ENCODE results near the gene PITPNC1. TPM values are rescaled to one million over a fixed set of nuclear protein-coding genes. Genes with fewer than 3 reads are reported as not detected.

The PITPNC1 gene
- total RNA-seq, 1 experiment from 2014 or later, result 20.8 TPM

DNA sequence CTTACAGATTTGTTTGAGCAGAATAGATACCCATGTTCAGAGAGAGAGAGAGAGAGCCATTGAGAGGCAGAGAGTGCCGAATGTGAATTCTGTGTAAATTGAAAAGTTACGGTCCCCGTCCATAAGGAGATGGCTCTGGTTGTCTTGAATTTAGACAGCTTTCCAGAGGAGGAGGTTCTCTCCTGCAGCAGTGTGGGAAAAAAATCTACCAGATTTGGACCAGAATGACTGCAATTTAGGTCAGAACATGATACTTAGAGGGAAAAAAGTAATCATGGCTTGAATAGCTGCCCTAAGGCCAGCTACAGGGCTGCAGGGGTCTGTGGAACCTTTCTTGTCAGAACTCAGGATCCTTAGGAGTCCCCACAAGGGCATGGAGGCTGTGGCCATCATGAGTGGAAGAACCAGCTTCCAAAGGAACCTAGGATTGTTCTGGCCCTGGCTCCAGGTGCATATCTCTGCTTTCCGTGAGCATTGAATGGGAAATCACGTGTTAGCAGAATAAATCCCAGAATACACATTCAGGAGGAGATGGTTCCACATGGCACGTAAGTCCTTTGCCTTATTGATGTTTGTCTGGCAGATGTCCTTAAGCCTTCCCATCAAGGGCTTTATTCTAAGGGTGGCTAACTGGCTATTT is 13.0 kb downstream of the PITPNC1 start:
- ATAC-seq (peak; percentile 71), DNase-seq (ENCODE audit: low read depth, low spot score) (peak; percentile 65)
- H3K9me3 ChIP-seq (ENCODE audit: control insufficient read depth, insufficient read depth, low read depth, low read length), result no peaks in the 10 kb centered on the region
- peak overlapping the region; percentile 85 for H3K27ac ChIP-seq (ENCODE audit: low read length)
- ChIA-PET POLR2A (interaction anchor here (0.7 kb wide), 1 partner anchor 12 kb away, joined by 3 read pairs; no protein-coding TSS in a partner anchor), CTCF (interaction anchor here (0.9 kb wide), 1 partner anchor 85 kb away, joined by 4 read pairs; no protein-coding TSS in a partner anchor)
- peak overlapping the region; percentile 1 to 29; a peak in 3 of 4 replicates for H3K4me3 ChIP-seq (ENCODE audit: low read depth in 2 of 2, low read length in 2 of 2)
- intact Hi-C loops (cut with micrococcal nuclease; ENCODE audit: unreplicated experiment), result no loop called here
- H3K4me1 ChIP-seq (ENCODE audit: control insufficient read depth, insufficient read depth, low read length), result peaks cover 41% of the 10 kb centered on the region
- H3K36me3 ChIP-seq (ENCODE audit: control insufficient read depth, insufficient read depth, low read length), result no peaks in the 10 kb centered on the region
- no TSS peak for BruUV-seq (replicated peaks)
- TF ChIP-seq SIN3A (IDR thresholded peaks at IDR 0.05; ENCODE audit: borderline replicate concordance, insufficient read depth, low read depth, low read length), result no peak
- TF ChIP-seq POLR2AphosphoS5 (IDR thresholded peaks at IDR 0.05; ENCODE audit: low read depth, low read length), result no peak
- no peak for TF ChIP-seq TCF7L2 (IDR thresholded peaks at IDR 0.05; ENCODE audit: low read depth, low read length)
- TF ChIP-seq, protein P1, sequence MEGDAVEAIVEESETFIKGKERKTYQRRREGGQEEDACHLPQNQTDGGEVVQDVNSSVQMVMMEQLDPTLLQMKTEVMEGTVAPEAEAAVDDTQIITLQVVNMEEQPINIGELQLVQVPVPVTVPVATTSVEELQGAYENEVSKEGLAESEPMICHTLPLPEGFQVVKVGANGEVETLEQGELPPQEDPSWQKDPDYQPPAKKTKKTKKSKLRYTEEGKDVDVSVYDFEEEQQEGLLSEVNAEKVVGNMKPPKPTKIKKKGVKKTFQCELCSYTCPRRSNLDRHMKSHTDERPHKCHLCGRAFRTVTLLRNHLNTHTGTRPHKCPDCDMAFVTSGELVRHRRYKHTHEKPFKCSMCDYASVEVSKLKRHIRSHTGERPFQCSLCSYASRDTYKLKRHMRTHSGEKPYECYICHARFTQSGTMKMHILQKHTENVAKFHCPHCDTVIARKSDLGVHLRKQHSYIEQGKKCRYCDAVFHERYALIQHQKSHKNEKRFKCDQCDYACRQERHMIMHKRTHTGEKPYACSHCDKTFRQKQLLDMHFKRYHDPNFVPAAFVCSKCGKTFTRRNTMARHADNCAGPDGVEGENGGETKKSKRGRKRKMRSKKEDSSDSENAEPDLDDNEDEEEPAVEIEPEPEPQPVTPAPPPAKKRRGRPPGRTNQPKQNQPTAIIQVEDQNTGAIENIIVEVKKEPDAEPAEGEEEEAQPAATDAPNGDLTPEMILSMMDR (IDR thresholded peaks at IDR 0.05), result no peak
- TF ChIP-seq, protein P2, sequence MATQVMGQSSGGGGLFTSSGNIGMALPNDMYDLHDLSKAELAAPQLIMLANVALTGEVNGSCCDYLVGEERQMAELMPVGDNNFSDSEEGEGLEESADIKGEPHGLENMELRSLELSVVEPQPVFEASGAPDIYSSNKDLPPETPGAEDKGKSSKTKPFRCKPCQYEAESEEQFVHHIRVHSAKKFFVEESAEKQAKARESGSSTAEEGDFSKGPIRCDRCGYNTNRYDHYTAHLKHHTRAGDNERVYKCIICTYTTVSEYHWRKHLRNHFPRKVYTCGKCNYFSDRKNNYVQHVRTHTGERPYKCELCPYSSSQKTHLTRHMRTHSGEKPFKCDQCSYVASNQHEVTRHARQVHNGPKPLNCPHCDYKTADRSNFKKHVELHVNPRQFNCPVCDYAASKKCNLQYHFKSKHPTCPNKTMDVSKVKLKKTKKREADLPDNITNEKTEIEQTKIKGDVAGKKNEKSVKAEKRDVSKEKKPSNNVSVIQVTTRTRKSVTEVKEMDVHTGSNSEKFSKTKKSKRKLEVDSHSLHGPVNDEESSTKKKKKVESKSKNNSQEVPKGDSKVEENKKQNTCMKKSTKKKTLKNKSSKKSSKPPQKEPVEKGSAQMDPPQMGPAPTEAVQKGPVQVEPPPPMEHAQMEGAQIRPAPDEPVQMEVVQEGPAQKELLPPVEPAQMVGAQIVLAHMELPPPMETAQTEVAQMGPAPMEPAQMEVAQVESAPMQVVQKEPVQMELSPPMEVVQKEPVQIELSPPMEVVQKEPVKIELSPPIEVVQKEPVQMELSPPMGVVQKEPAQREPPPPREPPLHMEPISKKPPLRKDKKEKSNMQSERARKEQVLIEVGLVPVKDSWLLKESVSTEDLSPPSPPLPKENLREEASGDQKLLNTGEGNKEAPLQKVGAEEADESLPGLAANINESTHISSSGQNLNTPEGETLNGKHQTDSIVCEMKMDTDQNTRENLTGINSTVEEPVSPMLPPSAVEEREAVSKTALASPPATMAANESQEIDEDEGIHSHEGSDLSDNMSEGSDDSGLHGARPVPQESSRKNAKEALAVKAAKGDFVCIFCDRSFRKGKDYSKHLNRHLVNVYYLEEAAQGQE (IDR thresholded peaks at IDR 0.05; ENCODE audit: insufficient read depth in 1 of 2, low read depth in 2 of 2, low read length in 1 of 2), result no peak
- in situ Hi-C loops (cut with HindIII; ENCODE audit: low pct_unique_long_range_greater_than_20kb, low sequenced_read_pairs), result no loop called here
- H3K27me3 ChIP-seq (ENCODE audit: control insufficient read depth, insufficient read depth, low read length), result no peaks in the 10 kb centered on the region

DNA sequence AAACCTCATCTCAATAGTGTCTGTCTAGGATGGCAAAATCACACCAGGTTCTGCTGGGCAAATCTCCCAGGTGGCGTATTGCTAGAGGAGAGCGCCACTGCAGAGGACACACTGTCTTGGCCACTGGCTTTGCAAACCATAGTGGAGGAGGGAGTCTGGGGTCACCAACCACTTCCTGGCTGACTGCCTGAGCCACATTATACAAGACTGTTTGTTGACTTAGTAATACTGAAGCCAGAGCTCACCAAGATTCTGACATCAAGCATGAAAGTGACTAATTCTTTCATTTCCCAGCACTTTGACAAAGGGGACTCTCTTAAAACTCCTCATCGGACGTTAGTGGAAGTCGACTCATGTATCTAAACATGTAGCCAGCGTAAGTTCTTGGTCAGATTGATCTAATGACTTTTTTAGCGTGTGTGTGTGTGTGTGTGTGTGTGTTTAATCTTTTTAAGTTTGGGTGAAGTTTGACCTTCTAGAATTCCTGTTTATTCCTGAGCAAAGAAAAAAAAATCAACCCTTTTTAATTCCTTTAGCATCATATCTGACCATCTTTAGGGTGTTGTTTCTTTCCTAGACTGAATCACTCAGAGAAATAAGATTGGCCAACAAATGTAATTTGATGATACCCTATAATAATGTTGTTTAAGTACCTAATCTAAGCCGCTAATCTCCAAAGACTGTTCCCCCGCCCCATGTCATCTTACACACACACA is 13.7 kb downstream of the PITPNC1 start:
- H3K4me3 ChIP-seq (ENCODE audit: low read depth in 2 of 2, low read length in 2 of 2), result peak overlapping the region; percentile 1 to 29
- ChIA-PET POLR2A (no interaction called here), CTCF (interaction anchor here (0.6 to 0.9 kb wide), 2 partner anchors 16 to 84 kb away, joined by 3 to 4 read pairs; no protein-coding TSS in a partner anchor)
- in situ Hi-C loops (cut with HindIII; ENCODE audit: low pct_unique_long_range_greater_than_20kb, low sequenced_read_pairs) (no loop called here), intact Hi-C loops (cut with micrococcal nuclease; ENCODE audit: unreplicated experiment) (no loop called here)
- ATAC-seq (peak; percentile 93), DNase-seq (ENCODE audit: low read depth, low spot score) (peak; percentile 77)
- H3K9me3 ChIP-seq (ENCODE audit: control insufficient read depth, insufficient read depth, low read depth, low read length), result no peaks in the 10 kb centered on the region
- H3K36me3 ChIP-seq (ENCODE audit: control insufficient read depth, insufficient read depth, low read length), result no peaks in the 10 kb centered on the region
- BruUV-seq (replicated peaks), result TSS peak; percentile 71
- peaks cover 37% of the 10 kb centered on the region for H3K4me1 ChIP-seq (ENCODE audit: control insufficient read depth, insufficient read depth, low read length)
- no peaks in the 10 kb centered on the region for H3K27me3 ChIP-seq (ENCODE audit: control insufficient read depth, insufficient read depth, low read length)
- TF ChIP-seq TCF7L2 (IDR thresholded peaks at IDR 0.05; ENCODE audit: low read depth, low read length), result 0 out of 2 replicates have a peak, but pooled peaks have one; percentile 20
- TF ChIP-seq, protein P2 (IDR thresholded peaks at IDR 0.05; ENCODE audit: insufficient read depth in 1 of 2, low read depth in 2 of 2, low read length in 1 of 2), result no peak
- H3K27ac ChIP-seq (ENCODE audit: low read length), result peak overlapping the region; percentile 85

All from Panc1 (cell line).